ENCODE data around the gene BABAM2.

The BABAM2 gene

DNA sequence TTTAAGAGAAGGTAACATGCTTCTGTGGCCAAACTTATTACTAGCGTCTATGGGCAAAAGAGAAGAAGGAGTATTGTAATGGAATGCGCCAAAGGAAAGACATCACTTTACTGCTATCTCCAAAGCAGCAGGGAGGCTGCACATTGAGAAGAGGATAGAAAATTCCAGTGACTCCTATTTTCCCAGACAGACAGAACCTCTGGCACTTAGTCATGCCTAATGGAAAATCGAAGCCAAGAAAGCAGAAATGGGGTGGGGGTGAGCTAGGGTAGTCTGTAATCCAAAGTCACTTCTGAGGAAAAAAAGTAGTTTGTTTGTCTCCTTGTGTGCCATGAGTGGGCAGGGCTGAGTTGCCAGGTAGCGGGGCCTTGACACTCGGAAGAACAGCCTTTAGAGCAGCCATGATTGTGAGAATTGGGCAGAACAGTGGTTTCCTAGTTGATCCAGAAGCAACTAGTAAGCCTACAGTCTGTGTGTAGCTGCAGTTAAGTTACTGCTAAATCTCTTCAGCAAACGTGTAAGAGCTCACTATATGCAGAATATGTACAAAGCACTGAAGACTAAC lies 422.8 kb downstream of the BABAM2 start:
- in situ Hi-C loops (cut with MboI; ENCODE audit: low sequenced_read_pairs): no loop called here

DNA sequence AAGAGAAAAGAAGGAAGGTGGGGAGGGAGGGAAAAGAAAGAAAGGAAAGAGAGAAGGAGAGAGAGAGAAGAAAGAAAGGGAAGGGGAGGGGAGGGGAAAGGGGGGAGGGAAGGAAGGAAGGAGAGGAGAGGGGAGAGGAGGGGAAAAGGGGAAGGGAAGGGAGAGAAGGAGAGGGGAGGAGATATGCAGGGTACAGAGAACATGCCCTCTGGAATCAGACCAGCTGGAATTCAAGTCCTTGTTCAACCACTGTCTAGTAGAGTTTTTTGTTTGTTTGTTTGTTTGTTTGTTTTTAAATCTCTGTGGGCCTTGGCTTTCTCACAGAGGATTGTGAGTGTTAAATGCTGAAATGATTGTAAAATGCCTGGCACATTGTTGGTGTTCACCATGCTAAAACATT lies 424.4 kb downstream of the BABAM2 start:
- Histone ChIP-seq H3K27me3 (ENCODE audit: low read depth) (no peaks in the 10 kb centered on the region), H3K36me3 (replicated peaks) (no peaks in the 10 kb centered on the region), H3K4me1 (peaks cover 10% of the 10 kb centered on the region), H3K9me3 (no peaks in the 10 kb centered on the region), H3K4me3 (no peak overlapping the region)
- DNase-seq (ENCODE audit: low spot score in 2 of 2): no peak
- in situ Hi-C loops (cut with MboI; ENCODE audit: low sequenced_read_pairs): no loop called here

More for the DNA sequence above, 422.8 kb downstream of the BABAM2 start:
- Histone ChIP-seq H3K27me3 (ENCODE audit: low read depth) (no peaks in the 10 kb centered on the region), H3K36me3 (replicated peaks) (no peaks in the 10 kb centered on the region), H3K4me3 (no peak overlapping the region), H3K4me1 (peaks cover 4% of the 10 kb centered on the region), H3K9me3 (no peaks in the 10 kb centered on the region)
- no peak for DNase-seq (ENCODE audit: low spot score in 2 of 2)

DNA sequence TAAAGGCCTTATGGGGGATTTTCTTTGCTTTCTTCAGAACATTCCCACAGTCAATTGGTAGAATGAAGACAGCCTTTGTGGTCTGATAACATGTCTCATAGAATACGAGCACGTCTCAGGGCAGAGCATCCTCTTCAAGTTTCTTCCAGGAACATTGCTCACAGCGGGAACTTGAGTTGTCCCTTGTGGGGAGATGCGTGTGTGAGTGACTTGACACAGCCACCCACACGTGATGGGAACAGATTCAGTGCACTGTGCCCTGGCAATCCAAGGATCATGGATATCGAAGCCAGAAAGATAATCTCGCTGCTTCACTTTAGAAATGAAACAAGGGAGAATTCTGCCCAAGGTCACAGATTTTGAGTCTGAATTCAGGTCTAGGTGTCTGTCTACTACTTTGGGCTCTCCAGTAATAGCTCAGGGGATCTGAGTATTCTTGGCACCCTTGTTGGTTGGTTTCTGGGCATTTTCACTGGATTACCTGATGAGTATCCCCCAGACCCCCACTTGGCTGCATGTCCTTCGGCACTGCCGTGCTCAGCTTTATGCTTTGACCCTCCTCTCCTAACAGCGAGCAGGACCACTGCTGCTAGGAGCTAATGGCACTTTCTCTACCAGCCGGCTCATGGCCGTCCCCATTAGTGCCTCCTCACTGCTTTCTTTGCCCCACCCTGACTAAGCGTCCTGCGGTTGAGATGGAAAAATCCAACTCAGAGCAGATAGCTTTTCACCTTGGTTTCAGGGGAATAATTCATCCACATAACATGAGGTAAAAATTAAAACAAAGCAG lies 426.2 kb downstream of the BABAM2 start:
- DNase-seq (ENCODE audit: low spot score in 2 of 2): no peak
- no peaks in the 10 kb centered on the region for H3K9me3 ChIP-seq
- peaks cover 10% of the 10 kb centered on the region for H3K4me1 ChIP-seq
- no peaks in the 10 kb centered on the region for H3K27me3 ChIP-seq (ENCODE audit: low read depth)
- no peaks in the 10 kb centered on the region for H3K36me3 ChIP-seq (replicated peaks)
- H3K4me3 ChIP-seq: no peak overlapping the region
- in situ Hi-C loops (cut with MboI; ENCODE audit: low sequenced_read_pairs): no loop called here

DNA sequence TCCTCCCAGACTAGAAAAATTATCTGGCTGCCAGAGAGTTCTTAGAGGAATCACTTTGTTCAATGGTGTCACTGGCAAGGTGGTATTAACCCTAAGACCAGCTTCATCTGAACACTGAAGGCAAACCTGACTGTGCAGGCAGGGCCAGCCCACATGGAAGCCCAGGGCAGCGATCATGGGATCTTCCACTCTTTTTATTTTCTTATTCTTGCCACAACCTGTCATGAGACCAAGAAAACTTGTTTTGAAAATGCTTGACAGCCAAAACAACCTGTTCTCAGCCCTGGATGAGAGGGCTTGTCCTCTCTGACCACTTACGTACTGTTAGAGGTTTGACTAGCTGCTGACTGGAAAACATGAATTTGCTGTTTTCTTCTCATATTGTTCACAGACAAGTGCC lies 426.9 kb downstream of the BABAM2 start:
- Histone ChIP-seq H3K27me3 (ENCODE audit: low read depth) (no peaks in the 10 kb centered on the region), H3K9me3 (no peaks in the 10 kb centered on the region), H3K4me1 (peaks cover 10% of the 10 kb centered on the region), H3K36me3 (replicated peaks) (no peaks in the 10 kb centered on the region), H3K4me3 (no peak overlapping the region)
- in situ Hi-C loops (cut with MboI; ENCODE audit: low sequenced_read_pairs): no loop called here
- no peak for DNase-seq (ENCODE audit: low spot score in 2 of 2)

DNA sequence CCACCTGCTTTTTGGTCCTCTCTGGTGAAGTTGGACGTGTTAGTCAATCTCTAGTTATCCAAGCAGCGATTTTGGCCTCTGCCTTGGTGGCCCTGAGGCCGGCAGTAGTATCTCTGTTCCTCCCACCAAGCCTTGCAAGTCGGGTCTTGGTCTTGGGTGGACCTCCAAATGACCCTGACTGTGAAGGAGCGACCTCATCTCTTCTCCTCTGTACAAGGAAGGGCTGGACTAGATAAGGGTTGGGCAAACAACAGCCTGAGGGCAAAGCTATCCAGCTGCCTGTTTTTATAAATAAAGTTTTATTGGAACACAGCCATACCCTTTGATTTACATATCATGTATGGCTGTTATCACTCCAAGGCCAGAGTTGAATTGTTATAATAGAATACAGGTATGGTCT lies 427.5 kb downstream of the BABAM2 start:
- Histone ChIP-seq H3K36me3 (replicated peaks) (no peaks in the 10 kb centered on the region), H3K4me1 (peaks cover 10% of the 10 kb centered on the region), H3K27me3 (ENCODE audit: low read depth) (no peaks in the 10 kb centered on the region), H3K9me3 (no peaks in the 10 kb centered on the region), H3K4me3 (no peak overlapping the region)
- in situ Hi-C loops (cut with MboI; ENCODE audit: low sequenced_read_pairs): no loop called here
- DNase-seq (ENCODE audit: low spot score in 2 of 2): no peak

DNA sequence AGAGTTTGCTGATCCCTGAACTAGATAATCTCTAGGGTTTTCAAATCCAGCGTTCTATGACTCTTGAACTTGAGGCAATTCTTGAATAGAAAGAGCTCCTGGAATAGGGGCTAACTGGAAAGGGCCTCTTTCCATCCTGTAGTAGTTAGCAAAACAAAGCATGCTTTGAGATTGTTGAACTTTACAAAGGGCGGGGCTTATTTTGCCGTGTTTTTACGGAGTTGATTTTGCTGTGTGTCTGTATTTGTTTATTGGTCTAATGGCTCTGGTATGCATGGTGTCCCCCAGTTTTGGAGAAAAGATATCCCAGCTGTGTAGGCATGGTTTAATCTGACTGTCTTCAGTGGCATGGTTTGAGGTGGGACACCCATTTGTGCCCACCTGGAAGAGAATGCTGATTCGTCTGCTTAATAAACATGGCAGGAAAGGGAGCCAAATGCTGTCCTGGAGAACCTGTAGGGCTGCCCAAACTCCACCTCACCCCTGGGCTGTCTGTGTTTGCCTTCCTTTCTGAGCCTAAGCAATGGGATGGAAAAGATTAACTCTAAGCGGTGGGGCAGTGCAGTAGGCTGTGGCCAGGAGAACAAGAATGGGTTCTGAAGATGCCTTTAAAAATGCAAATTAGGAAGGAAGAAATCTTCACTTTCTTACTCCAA lies 428.1 kb downstream of the BABAM2 start:
- peaks cover 10% of the 10 kb centered on the region for H3K4me1 ChIP-seq
- no peaks in the 10 kb centered on the region for H3K27me3 ChIP-seq (ENCODE audit: low read depth)
- no peaks in the 10 kb centered on the region for H3K9me3 ChIP-seq
- no peak overlapping the region for H3K4me3 ChIP-seq
- in situ Hi-C loops (cut with MboI; ENCODE audit: low sequenced_read_pairs): no loop called here
- peak in 1 of 2 experiments; percentile 12 for DNase-seq (ENCODE audit: low spot score in 2 of 2)
- H3K36me3 ChIP-seq (replicated peaks): no peaks in the 10 kb centered on the region

DNA sequence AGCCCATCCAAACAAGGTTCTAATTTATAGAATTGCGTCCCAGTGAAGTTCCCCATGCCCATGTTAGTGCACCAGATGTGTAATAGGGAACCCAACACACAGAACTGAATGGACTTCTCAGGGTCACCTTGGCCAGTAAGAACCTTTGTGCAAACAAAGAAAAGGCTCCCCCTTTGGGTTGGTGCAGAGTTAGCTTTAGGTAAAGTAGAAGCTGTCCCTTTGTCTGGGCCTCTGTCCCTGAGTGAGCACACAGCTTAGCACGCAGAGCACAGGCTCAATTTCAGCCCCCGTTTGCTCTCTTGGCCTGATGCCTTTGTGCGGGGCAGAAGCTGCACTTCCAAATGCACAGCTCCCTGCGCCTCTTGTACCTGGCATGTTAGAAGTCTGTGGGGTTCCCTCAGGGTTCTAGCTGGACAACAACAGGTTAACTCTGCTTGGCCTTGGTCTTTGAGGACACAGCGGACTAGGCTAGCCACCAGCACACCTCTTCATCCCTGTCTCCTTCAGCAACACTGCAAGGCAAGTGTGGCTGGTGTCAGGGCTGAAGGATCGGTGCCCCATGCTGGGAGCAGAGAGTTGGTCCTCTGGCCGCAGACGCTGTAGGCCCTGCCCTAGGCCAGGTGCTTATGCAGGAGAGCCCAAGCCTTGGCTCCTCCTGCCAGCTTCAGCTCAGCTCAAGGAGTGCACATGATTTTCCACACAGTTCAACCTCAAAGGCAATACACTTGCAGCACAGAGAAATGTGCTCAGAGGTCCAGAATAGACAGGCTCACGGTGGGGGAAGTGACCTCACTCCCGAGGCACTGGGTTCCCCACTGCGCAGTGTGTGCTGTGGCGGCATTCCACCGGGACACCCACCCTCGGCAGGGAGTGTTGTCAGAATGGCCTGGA lies 428.8 kb downstream of the BABAM2 start:
- Histone ChIP-seq H3K36me3 (replicated peaks) (no peaks in the 10 kb centered on the region), H3K4me1 (peaks cover 10% of the 10 kb centered on the region), H3K4me3 (no peak overlapping the region), H3K9me3 (no peaks in the 10 kb centered on the region), H3K27me3 (ENCODE audit: low read depth) (no peaks in the 10 kb centered on the region)
- in situ Hi-C loops (cut with MboI; ENCODE audit: low sequenced_read_pairs): no loop called here
- DNase-seq (ENCODE audit: low spot score in 2 of 2): no peak

DNA sequence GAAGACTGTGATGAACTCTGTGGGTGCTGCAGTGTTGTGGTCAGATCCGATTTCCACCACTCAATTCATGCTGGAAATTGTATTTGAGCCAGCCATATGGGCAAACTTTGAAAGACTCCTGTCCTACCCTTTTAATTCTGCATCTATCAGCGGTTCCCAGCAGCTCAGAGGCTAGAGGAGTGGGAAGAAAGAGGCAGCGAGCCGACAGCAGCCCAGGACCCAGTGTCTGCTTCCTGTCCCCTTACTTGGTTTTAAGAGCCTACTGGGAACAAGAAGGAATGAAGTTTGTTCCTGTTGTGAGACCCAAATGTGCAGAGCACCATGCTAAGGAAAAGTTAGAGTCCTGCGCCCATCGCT lies 429.5 kb downstream of the BABAM2 start:
- Histone ChIP-seq H3K36me3 (replicated peaks) (no peaks in the 10 kb centered on the region), H3K4me3 (no peak overlapping the region), H3K4me1 (peaks cover 10% of the 10 kb centered on the region), H3K9me3 (no peaks in the 10 kb centered on the region), H3K27me3 (ENCODE audit: low read depth) (no peaks in the 10 kb centered on the region)
- no peak for DNase-seq (ENCODE audit: low spot score in 2 of 2)
- in situ Hi-C loops (cut with MboI; ENCODE audit: low sequenced_read_pairs): no loop called here

DNA sequence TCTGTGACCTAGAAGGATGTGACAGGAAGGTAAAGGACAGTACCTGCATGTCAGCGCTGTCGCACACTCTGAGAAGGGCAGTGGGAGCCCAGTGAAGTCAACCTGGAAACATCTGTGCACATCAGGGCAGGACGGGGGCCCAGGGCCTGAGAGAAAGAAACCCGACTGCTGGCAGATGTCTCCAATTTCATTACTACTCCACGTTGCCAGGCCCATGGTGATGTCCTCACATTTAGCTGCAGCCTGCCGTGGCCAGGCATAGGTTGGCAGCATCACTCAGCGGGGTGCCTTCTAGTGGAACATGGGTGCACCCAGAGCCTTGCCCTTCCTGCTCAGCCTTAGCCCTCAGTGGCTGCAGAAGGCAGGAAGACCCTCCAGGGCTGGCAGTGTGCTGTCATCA lies 429.8 kb downstream of the BABAM2 start:
- H3K36me3 ChIP-seq (replicated peaks): no peaks in the 10 kb centered on the region
- H3K9me3 ChIP-seq: no peaks in the 10 kb centered on the region
- no peak overlapping the region for H3K4me3 ChIP-seq
- H3K4me1 ChIP-seq: peaks cover 10% of the 10 kb centered on the region
- no peaks in the 10 kb centered on the region for H3K27me3 ChIP-seq (ENCODE audit: low read depth)
- in situ Hi-C loops (cut with MboI; ENCODE audit: low sequenced_read_pairs): no loop called here
- no peak for DNase-seq (ENCODE audit: low spot score in 2 of 2)

DNA sequence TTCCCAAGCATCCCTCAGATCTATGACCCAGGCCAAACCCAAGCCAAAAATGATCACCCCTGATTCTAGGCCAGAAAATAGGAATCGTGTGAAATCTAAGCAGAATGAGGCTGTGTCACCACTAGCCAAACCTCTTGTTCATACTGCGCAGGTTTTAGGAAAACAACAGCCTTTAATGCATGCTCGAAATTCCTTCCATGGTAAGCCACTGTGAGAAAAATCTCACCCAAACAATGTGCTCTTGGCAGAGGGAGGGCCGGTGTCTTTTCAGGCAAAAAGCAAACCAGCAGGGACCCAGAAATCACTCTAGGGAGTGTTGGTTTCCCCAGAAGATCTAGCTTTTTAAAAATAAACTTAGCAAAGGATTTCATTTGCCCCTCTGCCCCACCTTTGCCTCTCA lies 430.9 kb downstream of the BABAM2 start:
- no peak for DNase-seq (ENCODE audit: low spot score in 2 of 2)
- no peak overlapping the region for H3K4me3 ChIP-seq
- no peaks in the 10 kb centered on the region for H3K27me3 ChIP-seq (ENCODE audit: low read depth)
- H3K4me1 ChIP-seq: peaks cover 10% of the 10 kb centered on the region
- no peaks in the 10 kb centered on the region for H3K36me3 ChIP-seq (replicated peaks)
- no peaks in the 10 kb centered on the region for H3K9me3 ChIP-seq
- in situ Hi-C loops (cut with MboI; ENCODE audit: low sequenced_read_pairs): no loop called here

DNA sequence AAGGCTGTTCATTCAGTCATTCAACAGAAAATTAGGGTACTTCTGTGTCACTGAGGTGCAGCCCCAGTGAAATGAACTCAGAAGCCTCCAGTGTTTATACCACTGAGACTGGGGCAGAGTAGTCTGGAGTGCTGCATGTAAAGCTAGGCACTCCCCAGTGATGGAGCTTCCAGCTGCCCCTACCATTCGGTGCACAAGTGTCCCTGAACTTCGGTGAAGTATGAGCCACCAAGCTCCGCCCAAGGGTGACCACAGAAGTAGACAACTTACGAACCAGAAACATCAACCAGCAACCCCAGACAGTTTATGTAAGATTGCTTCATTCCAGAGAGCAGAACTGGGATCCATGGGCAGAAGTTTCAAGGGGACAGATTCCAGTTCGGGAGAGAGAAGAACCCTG lies 431.5 kb downstream of the BABAM2 start:
- no peaks in the 10 kb centered on the region for H3K27me3 ChIP-seq (ENCODE audit: low read depth)
- H3K36me3 ChIP-seq (replicated peaks): no peaks in the 10 kb centered on the region
- H3K4me3 ChIP-seq: no peak overlapping the region
- in situ Hi-C loops (cut with MboI; ENCODE audit: low sequenced_read_pairs): no loop called here
- DNase-seq (ENCODE audit: low spot score in 2 of 2): no peak
- H3K9me3 ChIP-seq: no peaks in the 10 kb centered on the region
- peaks cover 10% of the 10 kb centered on the region for H3K4me1 ChIP-seq

DNA sequence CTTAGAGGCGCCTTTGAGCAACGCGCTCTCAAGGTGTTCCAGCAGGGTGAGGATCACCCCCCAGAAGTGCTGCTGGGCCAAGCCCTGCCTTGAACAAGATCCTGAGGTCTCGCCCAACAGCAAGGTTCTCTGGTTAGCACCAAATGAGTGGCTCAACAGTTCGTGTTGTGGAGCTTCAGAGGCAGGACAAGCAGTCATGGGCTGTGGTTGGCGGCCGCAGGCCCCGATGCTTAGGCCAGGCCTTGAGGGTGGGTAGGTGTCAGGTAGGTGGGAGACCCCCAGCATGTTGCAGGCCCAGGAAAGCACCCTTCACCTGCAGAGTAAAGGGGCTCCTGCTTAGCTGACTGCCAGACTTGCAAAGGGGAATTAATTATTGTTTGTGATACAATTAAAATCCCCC lies 431.9 kb downstream of the BABAM2 start:
- H3K36me3 ChIP-seq (replicated peaks): no peaks in the 10 kb centered on the region
- in situ Hi-C loops (cut with MboI; ENCODE audit: low sequenced_read_pairs): no loop called here
- no peaks in the 10 kb centered on the region for H3K27me3 ChIP-seq (ENCODE audit: low read depth)
- no peaks in the 10 kb centered on the region for H3K9me3 ChIP-seq
- no peak for DNase-seq (ENCODE audit: low spot score in 2 of 2)
- peaks cover 10% of the 10 kb centered on the region for H3K4me1 ChIP-seq
- no peak overlapping the region for H3K4me3 ChIP-seq

DNA sequence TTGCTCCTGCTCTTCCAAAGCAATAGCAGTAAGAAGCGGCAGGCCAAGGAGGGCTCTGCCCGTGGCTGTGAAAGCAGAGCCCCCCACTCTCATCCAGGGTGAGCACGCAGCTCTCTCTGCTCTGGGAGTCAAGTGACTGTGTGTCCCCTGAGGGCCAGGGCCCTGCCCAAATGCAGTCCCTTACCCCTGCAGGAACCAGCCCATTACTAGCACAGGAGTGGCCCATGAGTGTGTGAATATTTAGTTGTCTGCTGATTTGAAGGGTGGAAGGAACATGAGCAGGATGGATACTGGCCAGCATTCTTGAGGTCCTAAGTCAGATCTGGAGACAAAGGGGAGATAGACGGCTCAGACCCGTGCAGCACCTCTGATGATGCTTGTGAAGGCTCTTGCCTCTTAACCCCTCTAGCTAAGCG lies 432.5 kb downstream of the BABAM2 start:
- Histone ChIP-seq H3K27me3 (ENCODE audit: low read depth) (no peaks in the 10 kb centered on the region), H3K9me3 (no peaks in the 10 kb centered on the region), H3K4me1 (peaks cover 9% of the 10 kb centered on the region), H3K4me3 (no peak overlapping the region), H3K36me3 (replicated peaks) (no peaks in the 10 kb centered on the region)
- DNase-seq (ENCODE audit: low spot score in 2 of 2): no peak
- in situ Hi-C loops (cut with MboI; ENCODE audit: low sequenced_read_pairs): no loop called here

DNA sequence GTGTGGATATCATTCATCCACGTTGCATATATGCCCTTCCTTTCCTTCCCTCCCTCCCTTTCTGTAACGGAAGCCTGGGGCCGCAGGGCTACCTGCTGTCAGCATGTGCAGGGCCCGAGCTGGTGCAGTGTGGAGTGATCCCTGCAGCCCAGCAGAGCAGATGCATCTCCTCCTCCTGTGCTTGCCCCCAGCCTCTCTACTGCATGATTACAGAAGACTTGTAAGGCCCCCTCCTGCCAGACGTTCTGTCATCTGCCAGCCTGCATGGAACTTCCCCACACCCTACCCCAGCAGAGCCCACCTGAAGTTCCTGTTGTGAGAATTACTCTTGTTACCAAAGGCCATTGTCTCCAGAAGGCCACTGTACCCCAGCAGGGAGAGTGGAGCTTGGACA lies 434.6 kb downstream of the BABAM2 start:
- Histone ChIP-seq H3K4me3 (no peak overlapping the region), H3K9me3 (no peaks in the 10 kb centered on the region), H3K27me3 (ENCODE audit: low read depth) (no peaks in the 10 kb centered on the region), H3K4me1 (no peaks in the 10 kb centered on the region), H3K36me3 (replicated peaks) (no peaks in the 10 kb centered on the region)
- no peak for DNase-seq (ENCODE audit: low spot score in 2 of 2)
- in situ Hi-C loops (cut with MboI; ENCODE audit: low sequenced_read_pairs): no loop called here
